Mesothelial cell of epicardium (in vitro differentiated cells): ENCODE data around the gene RNF123. TPM values are rescaled to one million over a fixed set of nuclear protein-coding genes. Genes with fewer than 3 reads are reported as not detected.

Experiments used
- DNase-seq, 2 experiments: peaks; one replicate each; pipeline ENCODE4 v3.0.0; 2021; ENCODE audit warnings: low spot score in 2 of 2; ENCODE audit not compliant: unreplicated experiment in 2 of 2
- H3K27ac Mint-ChIP-seq: 2 replicates; pipeline ENCODE4 v1.8.0; 2021; ENCODE audit warnings: mixed read lengths
- H3K27me3 Mint-ChIP-seq: 2 replicates; pipeline ENCODE4 v1.8.0; 2021; ENCODE audit warnings: low read depth, mixed read lengths
- H3K36me3 Mint-ChIP-seq: 2 replicates; pipeline ENCODE4 v1.8.0; 2021; ENCODE audit warnings: mixed read lengths
- H3K4me1 Mint-ChIP-seq: 2 replicates; pipeline ENCODE4 v1.8.0; 2021; ENCODE audit warnings: mixed read lengths
- H3K4me3 Mint-ChIP-seq: 2 replicates; pipeline ENCODE4 v1.8.0; 2021; ENCODE audit warnings: mild to moderate bottlenecking, moderate library complexity, mixed read lengths
- H3K9me3 Mint-ChIP-seq: 2 replicates; pipeline ENCODE4 v1.8.0; 2021; ENCODE audit warnings: mixed read lengths
- total RNA-seq: library from RNA; stranded (reverse); gene quantifications from 3 replicates; pipeline ENCODE4 v1.2.1, GENCODE V29; 2021
- TF ChIP-seq, protein P1 (sequence below): fragments of 200-600 bp; sonication (generic); IDR thresholded peaks from one replicate; pipeline ENCODE4 v1.5.0; 2021; ENCODE audit warnings: antibody characterized with exemption; ENCODE audit not compliant: unreplicated experiment

The RNF123 gene
- total RNA-seq, 1 donor from 2014 or later: 59.2 TPM

DNA sequence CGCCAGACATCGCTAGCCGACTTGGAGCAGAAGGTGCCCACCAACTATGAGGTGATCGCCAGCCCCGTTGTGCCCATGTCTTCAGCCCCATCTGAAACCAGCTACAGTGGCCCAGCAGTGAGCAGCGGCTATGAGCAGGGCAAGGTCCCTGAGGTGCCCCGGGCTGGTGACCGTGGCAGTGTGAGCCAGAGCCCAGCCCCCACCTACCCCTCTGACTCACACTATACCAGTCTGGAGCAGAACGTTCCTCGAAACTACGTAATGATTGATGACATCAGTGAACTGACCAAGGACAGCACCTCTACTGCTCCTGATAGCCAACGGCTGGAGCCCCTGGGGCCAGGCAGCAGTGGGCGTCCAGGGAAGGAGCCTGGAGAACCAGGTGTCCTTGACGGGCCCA is 28.1 kb upstream of the RNF123 start:
- H3K27me3 Mint-ChIP-seq: peaks cover 3% of the 10 kb centered on the region
- no peaks in the 10 kb centered on the region for H3K9me3 Mint-ChIP-seq
- DNase-seq: no peak
- TF ChIP-seq, protein P1, sequence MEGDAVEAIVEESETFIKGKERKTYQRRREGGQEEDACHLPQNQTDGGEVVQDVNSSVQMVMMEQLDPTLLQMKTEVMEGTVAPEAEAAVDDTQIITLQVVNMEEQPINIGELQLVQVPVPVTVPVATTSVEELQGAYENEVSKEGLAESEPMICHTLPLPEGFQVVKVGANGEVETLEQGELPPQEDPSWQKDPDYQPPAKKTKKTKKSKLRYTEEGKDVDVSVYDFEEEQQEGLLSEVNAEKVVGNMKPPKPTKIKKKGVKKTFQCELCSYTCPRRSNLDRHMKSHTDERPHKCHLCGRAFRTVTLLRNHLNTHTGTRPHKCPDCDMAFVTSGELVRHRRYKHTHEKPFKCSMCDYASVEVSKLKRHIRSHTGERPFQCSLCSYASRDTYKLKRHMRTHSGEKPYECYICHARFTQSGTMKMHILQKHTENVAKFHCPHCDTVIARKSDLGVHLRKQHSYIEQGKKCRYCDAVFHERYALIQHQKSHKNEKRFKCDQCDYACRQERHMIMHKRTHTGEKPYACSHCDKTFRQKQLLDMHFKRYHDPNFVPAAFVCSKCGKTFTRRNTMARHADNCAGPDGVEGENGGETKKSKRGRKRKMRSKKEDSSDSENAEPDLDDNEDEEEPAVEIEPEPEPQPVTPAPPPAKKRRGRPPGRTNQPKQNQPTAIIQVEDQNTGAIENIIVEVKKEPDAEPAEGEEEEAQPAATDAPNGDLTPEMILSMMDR: no peak
- H3K4me3 Mint-ChIP-seq: no peak overlapping the region
- H3K4me1 Mint-ChIP-seq: no peaks in the 10 kb centered on the region
- H3K27ac Mint-ChIP-seq: no peak overlapping the region
- H3K36me3 Mint-ChIP-seq: no peaks in the 10 kb centered on the region

DNA sequence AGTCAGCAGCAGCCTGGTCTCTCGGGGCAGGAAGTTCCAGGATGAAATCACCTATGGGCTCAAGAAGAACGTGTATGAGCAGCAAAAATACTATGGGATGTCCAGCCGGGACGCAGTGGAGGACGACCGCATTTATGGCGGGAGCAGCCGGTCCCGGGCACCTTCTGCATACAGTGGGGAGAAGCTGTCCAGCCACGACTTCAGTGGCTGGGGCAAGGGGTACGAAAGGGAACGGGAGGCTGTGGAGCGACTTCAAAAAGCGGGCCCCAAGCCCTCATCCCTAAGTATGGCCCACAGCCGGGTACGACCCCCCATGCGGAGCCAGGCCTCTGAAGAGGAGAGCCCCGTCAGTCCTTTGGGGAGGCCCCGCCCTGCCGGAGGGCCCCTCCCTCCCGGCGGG is 27.3 kb upstream of the RNF123 start:
- no peak for DNase-seq
- TF ChIP-seq, protein P1: no peak
- Mint-ChIP-seq H3K4me1 (peaks cover 2% of the 10 kb centered on the region), H3K27me3 (no peaks in the 10 kb centered on the region), H3K4me3 (no peak overlapping the region), H3K36me3 (no peaks in the 10 kb centered on the region), H3K9me3 (no peaks in the 10 kb centered on the region), H3K27ac (no peak overlapping the region)

DNA sequence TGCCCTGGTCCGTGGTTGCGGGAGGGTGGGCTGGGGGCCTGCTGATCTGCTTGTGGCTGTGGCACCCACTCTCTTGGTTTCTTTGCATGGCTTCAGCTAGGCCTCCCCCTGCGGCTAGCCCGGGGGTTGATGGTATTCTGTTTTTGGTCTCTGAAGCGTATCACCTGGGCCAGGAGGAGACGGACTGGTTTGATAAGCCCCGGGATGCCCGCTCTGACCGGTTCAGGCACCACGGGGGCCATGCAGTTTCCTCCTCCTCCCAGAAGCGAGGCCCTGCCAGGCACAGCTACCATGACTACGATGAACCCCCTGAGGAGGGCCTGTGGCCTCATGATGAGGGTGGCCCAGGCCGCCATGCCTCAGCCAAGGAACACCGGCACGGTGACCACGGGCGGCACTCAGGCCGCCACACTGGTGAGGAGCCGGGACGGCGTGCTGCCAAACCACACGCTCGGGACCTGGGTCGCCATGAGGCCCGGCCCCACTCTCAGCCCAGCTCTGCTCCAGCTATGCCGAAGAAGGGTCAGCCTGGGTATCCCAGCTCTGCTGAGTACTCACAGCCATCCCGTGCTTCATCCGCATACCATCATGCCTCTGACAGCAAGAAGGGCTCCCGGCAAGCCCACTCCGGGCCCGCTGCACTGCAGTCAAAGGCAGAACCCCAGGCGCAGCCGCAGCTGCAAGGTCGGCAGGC is 26.5 kb upstream of the RNF123 start:
- TF ChIP-seq, protein P1: no peak
- Mint-ChIP-seq H3K4me1 (peaks cover 2% of the 10 kb centered on the region), H3K27me3 (no peaks in the 10 kb centered on the region), H3K27ac (no peak overlapping the region), H3K4me3 (no peak overlapping the region), H3K36me3 (no peaks in the 10 kb centered on the region), H3K9me3 (no peaks in the 10 kb centered on the region)
- DNase-seq: no peak

DNA sequence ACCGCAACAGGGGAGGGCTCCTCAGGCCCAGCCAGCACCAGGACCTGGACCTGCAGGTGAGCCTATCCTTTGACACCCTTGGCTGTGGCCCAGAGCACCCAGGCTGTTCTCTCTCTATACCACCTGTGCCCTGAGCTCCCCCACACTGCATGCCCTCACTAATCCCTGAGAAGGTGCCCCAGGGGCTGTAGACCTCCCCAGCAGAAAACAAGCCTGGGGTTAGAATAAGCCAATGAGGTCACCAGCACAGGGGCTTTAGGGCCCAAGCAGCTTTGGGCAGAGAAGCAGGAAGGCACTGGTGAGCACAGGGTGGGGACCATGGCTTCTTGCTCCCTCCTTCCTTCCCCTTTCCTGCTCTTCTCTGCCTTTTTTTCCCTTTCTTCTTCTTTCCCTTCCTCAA is 25.5 kb upstream of the RNF123 start:
- TF ChIP-seq, protein P1: no peak
- no peak for DNase-seq
- Mint-ChIP-seq H3K9me3 (no peaks in the 10 kb centered on the region), H3K27ac (no peak overlapping the region), H3K4me1 (peaks cover 10% of the 10 kb centered on the region), H3K36me3 (no peaks in the 10 kb centered on the region), H3K4me3 (no peak overlapping the region), H3K27me3 (no peaks in the 10 kb centered on the region)

DNA sequence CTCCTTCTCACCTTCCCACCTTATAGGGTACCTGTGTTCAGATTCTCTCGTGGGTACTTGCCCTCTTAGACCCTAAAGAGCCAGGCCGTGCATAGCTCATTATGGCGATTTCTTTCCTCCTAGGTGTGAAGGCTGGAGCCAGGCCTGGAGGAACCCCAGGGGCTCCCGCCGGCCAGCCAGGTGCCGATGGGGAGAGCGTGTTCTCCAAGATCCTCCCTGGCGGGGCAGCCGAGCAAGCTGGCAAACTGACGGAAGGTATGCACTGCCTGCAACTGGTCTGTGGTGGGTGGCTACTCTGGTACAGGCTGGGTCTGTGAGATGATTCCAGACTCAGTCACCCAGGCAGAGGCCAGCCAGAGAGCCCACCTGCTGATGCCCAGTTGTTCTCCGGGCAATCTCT is 25.1 kb upstream of the RNF123 start:
- Mint-ChIP-seq H3K36me3 (no peaks in the 10 kb centered on the region), H3K4me3 (no peak overlapping the region), H3K27me3 (no peaks in the 10 kb centered on the region), H3K4me1 (peaks cover 13% of the 10 kb centered on the region), H3K27ac (no peak overlapping the region), H3K9me3 (no peaks in the 10 kb centered on the region)
- TF ChIP-seq, protein P1: no peak
- no peak for DNase-seq
